SIG-M5 treated with dmso at 0.1 percent for 504 hours (cell line): ENCODE results near the gene KAT8.
"Not testable (repeated sequence)": the region's sequence is repeated elsewhere in the genome, so short reads cannot be mapped to it uniquely, and the experiment has no call there.

Experiments used
- DNase-seq: peaks from one replicate; lab custom pipeline; 2025; ENCODE audit not compliant: unreplicated experiment; lab: John Stamatoyannopoulos, UW

The KAT8 gene

DNA sequence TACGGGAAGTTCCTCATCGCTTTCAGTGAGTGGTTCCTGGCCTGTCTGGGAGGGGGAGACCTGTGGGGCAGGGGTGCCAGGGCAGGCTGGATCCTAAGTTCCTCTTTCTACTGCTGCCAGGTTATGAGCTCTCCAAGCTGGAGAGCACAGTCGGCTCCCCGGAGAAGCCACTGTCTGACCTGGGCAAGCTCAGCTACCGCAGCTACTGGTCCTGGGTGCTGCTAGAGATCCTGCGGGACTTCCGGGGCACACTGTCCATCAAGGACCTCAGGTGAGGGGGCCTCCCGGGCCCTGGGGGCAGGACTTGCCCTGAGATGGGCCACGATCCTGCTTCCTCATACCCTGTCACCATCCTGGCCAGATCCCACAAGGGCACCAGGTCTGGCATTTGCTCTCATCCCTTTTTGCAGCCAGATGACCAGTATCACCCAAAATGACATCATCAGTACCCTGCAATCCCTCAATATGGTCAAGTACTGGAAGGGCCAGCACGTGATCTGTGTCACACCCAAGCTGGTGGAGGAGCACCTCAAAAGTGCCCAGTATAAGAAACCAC lies 12.9 kb downstream of the KAT8 start:
- DNase-seq: no peak

DNA sequence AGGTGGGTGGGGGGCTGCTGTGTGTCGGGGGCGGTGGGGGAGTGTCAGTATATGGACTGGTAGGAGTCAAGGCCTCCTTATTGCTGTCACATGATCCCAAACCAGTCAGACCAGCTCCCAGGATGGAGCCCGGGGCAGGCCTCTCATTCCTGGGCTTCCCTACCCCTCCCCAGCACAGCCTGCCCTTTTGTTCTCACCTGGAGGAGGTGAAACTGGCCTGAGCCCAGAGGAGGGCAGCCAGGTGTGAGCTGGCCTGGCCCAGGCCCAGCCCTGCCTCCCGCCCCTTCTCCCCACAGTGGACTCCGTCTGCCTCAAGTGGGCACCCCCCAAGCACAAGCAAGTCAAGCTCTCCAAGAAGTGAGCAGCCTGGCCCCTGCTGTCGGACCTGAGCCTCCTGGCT lies 13.4 kb downstream of the KAT8 start:
- DNase-seq: peak; percentile 55

DNA sequence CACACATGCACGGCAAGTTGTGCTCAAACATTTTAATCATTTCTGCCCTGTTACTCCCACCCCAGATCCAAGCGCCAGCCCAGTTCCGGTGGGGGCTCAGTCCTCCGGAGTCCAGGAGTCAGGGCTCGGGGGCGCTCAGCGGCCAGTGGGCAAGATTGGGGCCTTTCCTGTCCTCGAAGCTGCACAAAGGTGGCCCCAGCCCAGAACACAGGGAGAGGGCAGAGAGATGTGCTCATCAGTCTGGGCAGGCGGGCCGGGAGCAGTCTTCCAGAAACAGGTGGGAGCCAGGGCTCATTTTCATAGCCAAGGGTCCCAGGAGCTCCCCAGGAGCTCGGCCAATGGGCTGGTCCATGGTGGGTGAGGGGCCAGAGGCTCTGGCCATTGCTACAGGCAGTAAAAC lies 14.0 kb downstream of the KAT8 start:
- no peak for DNase-seq

DNA sequence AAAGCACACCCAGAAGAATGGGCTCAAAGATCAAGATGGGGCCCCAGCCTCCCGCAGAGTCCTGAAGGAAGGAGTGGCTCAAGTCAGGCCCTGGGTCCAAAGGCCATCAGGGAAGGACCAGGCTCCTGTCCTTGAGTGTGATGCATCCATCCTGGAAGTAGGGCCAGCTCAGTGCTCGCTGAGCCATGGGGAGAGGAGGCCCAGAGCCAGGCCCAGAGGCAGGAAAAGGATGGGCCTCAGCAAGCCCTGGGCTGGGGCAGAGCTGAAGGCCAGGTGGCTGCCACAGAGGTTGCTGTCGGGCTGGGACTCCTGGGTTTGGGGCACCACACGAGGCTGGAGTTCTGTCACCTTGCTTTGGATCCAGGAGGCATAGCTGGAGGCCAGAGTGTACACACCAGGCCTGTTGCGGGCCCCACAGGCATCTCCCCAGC lies 14.4 kb downstream of the KAT8 start:
- no peak for DNase-seq

DNA sequence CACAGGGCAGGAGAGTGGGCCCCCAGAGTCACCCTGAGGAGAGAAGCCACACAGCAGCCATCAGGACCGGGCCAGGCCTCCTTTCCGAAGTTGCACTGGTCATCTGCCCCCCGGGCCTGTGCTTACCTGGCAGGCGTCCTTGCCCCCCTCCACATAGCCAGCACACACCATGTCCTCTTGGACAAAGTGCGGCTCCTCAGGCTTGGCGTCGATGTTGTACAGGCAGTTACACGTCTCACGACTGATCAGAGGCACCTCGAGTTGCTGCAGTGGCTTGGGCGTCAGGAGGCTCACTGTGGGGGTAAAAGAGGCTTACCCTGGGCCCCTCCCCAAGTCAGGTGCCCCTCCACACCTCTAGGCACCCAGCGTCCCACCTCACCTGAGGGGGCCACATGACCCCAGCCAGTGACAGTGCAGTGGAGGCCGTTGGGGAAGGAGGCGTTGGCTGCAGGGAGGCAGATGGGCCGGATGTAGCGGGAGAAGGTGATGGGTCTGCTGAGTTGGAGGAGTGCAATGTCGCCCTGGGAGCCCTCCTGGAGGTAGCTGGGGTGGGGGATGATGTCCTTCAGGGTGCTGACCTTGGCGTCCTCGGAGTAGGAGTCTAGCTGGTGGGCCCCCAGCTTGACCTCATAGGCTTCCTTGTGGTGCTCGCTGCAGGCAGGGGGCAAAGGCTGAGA lies 15.0 kb downstream of the KAT8 start:
- DNase-seq: no peak

DNA sequence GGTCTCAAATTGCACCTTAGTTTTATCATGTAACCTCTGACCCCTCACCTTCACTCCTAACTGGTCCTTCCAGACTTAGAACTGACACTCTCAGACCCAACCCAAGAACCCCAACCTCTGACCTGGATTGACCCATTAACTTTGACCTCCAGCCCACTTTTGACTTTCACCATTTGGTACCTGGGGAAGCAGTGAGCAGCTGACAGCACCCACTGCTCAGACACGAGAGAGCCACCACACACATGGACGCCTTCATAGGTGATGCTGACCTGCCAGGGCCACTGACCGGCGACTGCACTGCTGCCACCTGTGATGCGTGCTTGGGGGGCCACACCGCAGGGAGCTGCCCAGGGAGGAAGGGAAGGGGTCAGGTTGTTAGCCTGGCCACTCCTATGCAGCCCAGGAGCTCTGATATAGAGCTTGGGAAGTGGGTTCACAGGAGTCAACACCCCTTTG lies 15.6 kb downstream of the KAT8 start:
- DNase-seq: no peak

GRCh38 chr16:31134091-31134571 lies 16.7 kb downstream of the KAT8 start:
- DNase-seq: peak; percentile 65

GRCh38 chr16:31134625-31135534 lies 17.4 kb downstream of the KAT8 start:
- DNase-seq: peak; percentile 42

DNA sequence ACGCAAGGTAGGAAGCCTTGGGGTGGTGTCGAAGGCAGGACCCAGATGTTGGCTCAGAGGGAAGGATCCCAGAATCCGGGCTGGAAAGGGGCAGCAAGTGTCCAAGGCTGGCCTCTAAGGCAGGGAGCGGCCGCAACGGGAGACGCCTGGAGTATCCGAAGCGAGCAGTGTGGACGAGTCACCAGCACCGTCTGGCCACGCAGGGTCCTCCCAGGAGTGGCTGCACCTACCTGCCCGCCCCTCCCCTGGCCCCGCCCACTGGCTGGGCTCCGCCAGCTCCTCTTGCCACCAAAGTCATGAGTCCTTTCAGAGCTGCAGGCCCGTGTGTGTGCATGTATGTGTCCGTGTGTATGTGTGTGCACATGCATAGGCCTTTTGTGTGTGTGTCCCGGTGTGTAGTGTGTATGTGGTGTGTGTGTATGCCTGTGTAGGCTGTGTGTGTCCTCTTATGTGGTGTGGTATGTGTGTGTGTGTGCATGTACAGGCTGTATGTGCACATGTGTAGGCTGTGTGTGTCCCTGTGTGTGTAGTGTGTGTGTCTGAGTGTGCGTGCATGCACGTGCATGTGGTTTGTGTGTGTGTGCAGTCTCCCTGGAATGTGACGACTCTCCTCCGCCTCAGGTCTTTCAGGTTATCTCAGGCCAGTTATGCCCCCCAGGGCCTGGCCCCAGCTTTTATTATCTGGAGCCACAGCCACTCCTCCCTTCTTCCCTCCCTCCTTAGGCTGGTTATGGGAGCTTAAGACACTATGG lies 18.2 kb downstream of the KAT8 start, which contains the start of gene PRSS8:
PRSS8 (minus strand) TSS at position 193 of the 752 bp plus-strand sequence. CDS start 229 bp downstream, outside the sequence.
- DNase-seq: no peak

- no peak for DNase-seq
Observed at GRCh38 chr16:31136287-31136662, 18.8 kb downstream of the KAT8 start.

DNA sequence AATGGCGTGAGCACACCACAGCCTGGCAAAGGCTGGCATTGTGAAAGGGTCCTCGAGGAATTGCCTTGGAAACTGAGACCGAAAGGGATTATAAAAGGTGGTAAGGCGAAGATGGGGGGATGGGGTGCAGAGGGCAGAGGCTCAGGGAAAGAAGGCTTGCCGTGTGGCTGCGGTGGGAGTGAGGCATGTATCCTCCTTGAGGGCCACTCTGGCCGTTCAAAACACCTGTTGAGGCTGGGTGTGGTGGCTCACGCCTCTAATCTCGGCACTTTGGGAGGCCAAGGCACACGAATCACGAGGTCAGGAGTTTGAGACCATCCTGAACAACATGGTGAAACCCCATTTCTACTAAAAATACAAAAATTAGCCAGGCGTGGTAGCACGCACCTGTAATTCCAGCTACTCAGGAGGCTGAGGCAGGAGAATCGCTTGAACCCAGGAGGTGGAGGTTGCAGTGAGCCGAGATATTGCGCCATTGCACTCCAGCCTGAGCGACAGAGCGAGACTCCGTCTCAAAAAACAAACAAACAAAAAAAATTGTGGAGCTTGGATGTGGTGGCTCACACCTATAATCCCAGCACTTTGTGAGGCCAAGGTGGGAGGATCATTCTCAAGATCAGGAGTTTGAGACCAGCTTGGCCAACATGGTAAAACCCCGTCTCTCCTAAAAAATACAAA lies 19.5 kb downstream of the KAT8 start:
- not testable (repeated sequence) for DNase-seq

DNA sequence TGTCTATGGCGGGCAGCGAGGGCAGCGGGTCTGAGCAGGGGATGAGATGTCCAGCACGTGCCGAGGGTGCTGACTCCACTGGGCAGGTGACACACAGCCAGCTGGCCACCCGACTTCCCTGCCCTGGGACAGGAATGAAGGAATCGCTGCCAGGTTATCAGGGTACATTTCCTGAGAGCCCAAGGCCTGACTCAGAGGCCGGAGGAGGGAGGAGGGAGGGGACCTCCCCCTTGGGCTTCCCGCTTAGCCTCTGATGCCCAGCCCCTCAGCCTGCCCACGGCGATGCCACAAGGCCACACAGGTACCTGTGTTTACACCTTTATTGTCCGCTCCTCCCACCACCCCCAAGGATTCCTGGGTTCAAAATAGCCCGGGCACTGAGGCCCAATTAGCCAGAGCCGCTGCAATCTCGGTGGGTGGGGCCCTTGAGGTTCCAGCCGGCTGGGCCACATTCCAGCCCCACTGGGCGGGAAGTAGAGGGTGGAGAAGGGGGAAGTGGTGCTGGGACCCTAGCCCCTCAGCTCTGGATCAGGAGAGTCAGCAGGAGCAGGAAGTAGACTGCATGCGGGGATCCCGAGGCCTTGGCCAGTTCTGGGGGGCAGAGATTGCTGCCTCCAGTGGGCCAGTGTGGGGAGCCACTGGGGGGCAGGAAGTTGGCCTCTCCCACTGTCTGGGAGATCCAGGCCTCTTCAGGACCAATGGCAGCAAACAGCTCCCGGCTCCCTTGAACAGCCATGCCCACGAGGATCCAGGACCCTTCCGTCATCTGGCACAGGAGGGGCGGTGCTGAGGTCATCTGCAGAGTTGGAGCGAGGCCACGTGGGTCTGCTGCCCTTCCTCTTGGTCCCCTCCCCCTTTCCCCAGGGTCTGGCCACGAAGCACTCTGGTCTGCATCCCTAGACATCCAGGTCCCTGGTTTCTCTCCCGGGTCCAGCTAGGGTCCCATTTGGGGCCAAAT lies 21.4 kb downstream of the KAT8 start:
- DNase-seq: peak; percentile 16

DNA sequence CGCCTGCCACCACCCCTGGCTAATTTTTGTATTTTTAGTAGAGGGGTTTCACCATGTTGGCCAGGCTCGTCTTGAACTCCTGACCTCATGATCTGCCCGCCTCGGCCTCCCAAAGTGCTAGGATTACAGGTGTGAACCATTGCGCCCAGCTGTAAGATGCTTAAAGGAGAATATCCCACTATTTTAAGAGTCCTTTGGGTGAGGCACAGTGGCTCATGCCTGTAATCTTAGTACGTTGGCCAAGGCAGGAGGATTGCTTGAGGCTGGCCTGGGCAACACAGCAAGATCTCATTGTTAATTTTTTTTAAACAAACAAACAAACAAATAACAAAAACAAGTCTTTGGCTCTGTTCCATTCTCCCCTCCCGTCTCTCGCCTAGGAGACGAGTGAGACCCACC lies 23.6 kb downstream of the KAT8 start:
- not testable (repeated sequence) for DNase-seq

GRCh38 chr16:31141489-31142108 lies 24.1 kb downstream of the KAT8 start:
- no peak for DNase-seq

DNA sequence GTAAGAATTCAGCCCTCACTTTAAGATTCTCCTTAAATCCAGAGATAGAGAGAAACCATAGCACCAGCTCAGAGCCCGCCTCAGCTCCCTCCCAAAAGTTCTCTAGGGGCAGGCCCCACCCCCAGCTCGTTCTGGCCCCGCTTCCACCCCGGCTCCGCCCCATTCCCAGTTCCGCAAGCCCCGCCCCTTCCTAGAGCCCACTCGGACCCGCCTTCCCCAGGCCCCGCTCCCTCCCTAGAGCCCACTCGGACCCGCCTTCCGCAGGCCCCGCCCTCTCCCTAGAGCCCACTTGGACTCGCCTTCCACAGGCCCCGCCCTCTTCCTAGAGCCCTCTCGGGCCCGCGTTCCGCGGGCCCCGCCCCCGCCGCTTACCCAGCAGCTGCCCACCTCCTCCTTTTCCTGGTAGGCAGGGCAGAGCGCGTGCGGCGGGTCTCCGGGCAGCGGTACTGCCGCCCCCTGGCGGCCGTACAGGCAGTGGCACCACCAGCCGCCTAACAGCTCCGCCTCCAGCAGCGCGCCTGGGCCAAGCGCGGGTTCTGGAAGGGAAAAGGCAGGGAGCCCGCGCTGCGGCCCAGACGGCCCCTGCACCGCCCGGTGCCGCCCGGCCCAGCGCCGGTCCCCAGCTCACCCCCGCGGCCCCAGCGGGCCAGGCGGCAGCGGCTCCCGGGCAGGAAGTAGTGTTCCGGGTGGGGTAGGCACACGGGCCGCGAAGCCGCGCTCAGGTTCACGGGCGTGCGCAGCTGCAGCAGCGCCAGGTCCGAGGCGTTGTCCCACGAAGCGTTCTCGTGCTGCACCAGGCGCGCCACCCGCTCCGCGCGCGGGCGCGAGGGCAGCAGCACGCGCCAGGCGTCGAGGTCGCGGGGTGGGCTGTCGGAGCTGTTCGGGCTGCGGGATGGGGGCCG lies 24.9 kb downstream of the KAT8 start:
- DNase-seq: peak; percentile 98

DNA sequence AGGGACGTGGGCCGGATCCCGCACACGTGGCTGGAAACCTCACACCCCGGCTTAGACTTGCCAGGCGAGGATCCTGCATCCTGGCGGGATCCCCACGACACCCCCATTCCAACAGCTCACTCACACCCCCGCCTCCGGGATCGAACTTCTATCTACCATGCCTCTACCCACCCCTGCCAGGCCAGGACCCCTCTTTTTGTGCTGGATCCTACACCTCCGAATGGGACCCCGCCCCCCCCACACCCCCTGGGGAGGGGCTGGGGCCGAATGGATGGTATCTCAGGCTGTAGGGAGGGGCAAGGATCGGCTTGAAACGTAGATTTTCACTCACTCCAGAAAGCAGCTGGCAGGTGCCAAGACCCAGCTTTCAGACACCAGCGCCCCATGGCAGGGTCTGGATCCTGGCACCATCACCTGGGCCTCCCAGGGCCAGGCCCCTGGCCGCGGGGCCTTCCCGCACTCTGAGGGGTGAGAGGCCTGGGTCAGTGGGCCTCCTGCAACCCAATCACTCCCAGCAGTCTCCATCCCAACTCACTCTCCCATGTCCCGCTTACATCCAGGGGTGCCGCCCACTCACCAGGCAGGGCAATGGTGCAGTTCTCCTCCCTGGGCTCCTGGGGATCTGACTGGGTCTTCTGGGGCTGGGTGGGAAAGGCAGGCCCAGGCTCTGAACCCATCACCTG lies 25.7 kb downstream of the KAT8 start:
- DNase-seq: no peak

- DNase-seq: no peak
Observed at GRCh38 chr16:31143694-31144148, 26.3 kb downstream of the KAT8 start.
